ENCODE data around the gene HSD17B11.
A peak's percentile ranks its signal among the peaks of the same experiment; 100 is the strongest.

HSD17B11 gene

GRCh38 chr4:87326460-87326859 is 64.5 kb downstream of the HSD17B11 start:
- CTCF ChIA-PET = interaction anchor here (0.6 kb wide), 3 partner anchors 141 to 427 kb away, joined by 3 read pairs; no protein-coding TSS in a partner anchor
- Histone ChIP-seq H3K4me1 (ENCODE audit: control insufficient read depth, insufficient read depth, low read length) (peaks cover 4% of the 10 kb centered on the region; the same call in 1 of the 2 replicates), H3K4me3 (ENCODE audit: low read depth, low read length) (no peak overlapping the region), H3K27ac (ENCODE audit: extremely low read depth, low read depth, low read length) (no peak overlapping the region), H3K36me3 (ENCODE audit: control insufficient read depth in 2 of 2, insufficient read depth in 1 of 2, low read length in 2 of 2) (no peaks in the 10 kb centered on the region), H3K9me3 (ENCODE audit: control insufficient read depth, insufficient read depth, low read depth, low read length) (no peaks in the 10 kb centered on the region)
- POLR2A ChIA-PET = no interaction called here
- TF ChIP-seq ZSCAN18 (tag by site-specific recombination; IDR thresholded peaks at IDR 0.05) = no peak
- no peak for TF ChIP-seq ZSCAN16 (tag by site-specific recombination; IDR thresholded peaks at IDR 0.05)
- TF ChIP-seq ZNF792 (tag by site-specific recombination; IDR thresholded peaks at IDR 0.05) = no peak
- peak; percentile 58 for TF ChIP-seq PRDM6 (tag by site-specific recombination; IDR thresholded peaks at IDR 0.05)
- no peak for TF ChIP-seq ZXDB (tag by site-specific recombination; IDR thresholded peaks at IDR 0.05)
- no peak for TF ChIP-seq ZNF548 (tag by site-specific recombination; IDR thresholded peaks at IDR 0.05)
- no peak for TF ChIP-seq BCL11A (tag by site-specific recombination; IDR thresholded peaks at IDR 0.05; ENCODE audit: low read depth)
- peak; percentile 13; the same call in 1 of the 2 replicates for TF ChIP-seq FEZF1 (tag by site-specific recombination; IDR thresholded peaks at IDR 0.05)
- no peak for TF ChIP-seq ZNF221 (tag by site-specific recombination; IDR thresholded peaks at IDR 0.05; ENCODE audit: borderline replicate concordance)
- no peak for TF ChIP-seq PBX3 (CRISPR knock-in tag; IDR thresholded peaks at IDR 0.05)
- no peak for TF ChIP-seq ZNF645 (tag by site-specific recombination; IDR thresholded peaks at IDR 0.05)
- no peak for TF ChIP-seq ZNF138 (tag by site-specific recombination; IDR thresholded peaks at IDR 0.05; ENCODE audit: borderline replicate concordance)
- TF ChIP-seq ZNF658 (tag by site-specific recombination; IDR thresholded peaks at IDR 0.05) = no peak
- no peak for TF ChIP-seq ZNF518A (tag by site-specific recombination; conservative IDR thresholded peaks at IDR 0.05; ENCODE audit: low read depth)
- TF ChIP-seq ZNF311 (tag by site-specific recombination; IDR thresholded peaks at IDR 0.05; ENCODE audit: borderline replicate concordance) = no peak
- TF ChIP-seq ZNF555 (tag by site-specific recombination; conservative IDR thresholded peaks at IDR 0.05) = no peak
- no peak for TF ChIP-seq ZNF26 (tag by site-specific recombination; IDR thresholded peaks at IDR 0.05)
- TF ChIP-seq ZNF768 (tag by site-specific recombination; IDR thresholded peaks at IDR 0.05) = no peak
- TF ChIP-seq ZNF184 (tag by site-specific recombination; IDR thresholded peaks at IDR 0.05) = no peak
- TF ChIP-seq WT1 (tag by site-specific recombination; IDR thresholded peaks at IDR 0.05) = 0 out of 2 replicates have a peak, but pooled peaks have one; percentile 14
- TF ChIP-seq ZNF416 (tag by site-specific recombination; IDR thresholded peaks at IDR 0.05) = no peak
- TF ChIP-seq ZNF843 (tag by site-specific recombination; IDR thresholded peaks at IDR 0.05) = peak; percentile 34; the same call in 1 of the 2 replicates
- TF ChIP-seq OSR2 (tag by site-specific recombination; IDR thresholded peaks at IDR 0.05) = peak; percentile 66; the same call in 1 of the 2 replicates

Measured in HEK293 (cell line).